H9 (cell line): ENCODE measurements around the gene BOLA3. TPM values are rescaled to one million over a fixed set of nuclear protein-coding genes. Genes with fewer than 3 reads are reported as not detected.

Experiments used
- DNase-seq: peaks from one replicate; pipeline ENCODE4 v3.0.0-alpha.2; 2017
- H2AFZ ChIP-seq: one replicate; pipeline ENCODE4 v1.6.1; 2013; ENCODE audit warnings: mild to moderate bottlenecking, low read length, control low read depth, moderate library complexity
- H2AK5ac ChIP-seq: 2 replicates; pipeline ENCODE4 v1.6.1; 2013; ENCODE audit warnings: low read length, control low read depth, mixed read lengths; ENCODE audit not compliant: insufficient read length
- H2BK120ac ChIP-seq: one replicate; pipeline ENCODE4 v1.6.1; 2013; ENCODE audit warnings: low read depth, mild to moderate bottlenecking, low read length, control low read depth, inconsistent platforms; ENCODE audit not compliant: poor library complexity, severe bottlenecking
- H2BK12ac ChIP-seq: 2 replicates; pipeline ENCODE4 v1.6.1; 2013; ENCODE audit warnings: low read length, control low read depth, mixed read lengths, low read depth; ENCODE audit not compliant: insufficient read length
- H2BK15ac ChIP-seq: 2 replicates; pipeline ENCODE4 v1.6.1; 2013; ENCODE audit warnings: low read depth, low read length, control low read depth
- H2BK20ac ChIP-seq: one replicate; pipeline ENCODE4 v1.6.1; 2013; ENCODE audit warnings: low read depth, mild to moderate bottlenecking, low read length, control low read depth, inconsistent platforms; ENCODE audit not compliant: poor library complexity, severe bottlenecking
- H2BK5ac ChIP-seq: 2 replicates; pipeline ENCODE4 v1.6.1; 2013; ENCODE audit warnings: low read length, control low read depth, mixed read lengths; ENCODE audit not compliant: insufficient read length
- H3K14ac ChIP-seq: 2 replicates; pipeline ENCODE4 v1.6.1; 2013; ENCODE audit warnings: low read length, control low read depth; ENCODE audit not compliant: insufficient read depth
- H3K18ac ChIP-seq: 2 replicates; pipeline ENCODE4 v1.6.1; 2013; ENCODE audit warnings: low read depth, mild to moderate bottlenecking, mixed read lengths, low read length, control low read depth; ENCODE audit not compliant: insufficient read length
- H3K23ac ChIP-seq: 2 replicates; pipeline ENCODE4 v1.6.1; 2013; ENCODE audit warnings: low read length, control low read depth, mixed read lengths, low read depth; ENCODE audit not compliant: insufficient read length
- H3K23me2 ChIP-seq: 2 replicates; pipeline ENCODE4 v1.6.1; 2013; ENCODE audit warnings: low read depth, mild to moderate bottlenecking, mixed read lengths, low read length, control low read depth; ENCODE audit not compliant: insufficient read length, poor library complexity, severe bottlenecking
- H3K27ac ChIP-seq: 2 replicates; pipeline ENCODE4 v1.5.1; 2013; ENCODE audit warnings: low read length, control low read depth, mixed read lengths, low read depth; ENCODE audit not compliant: insufficient read length
- H3K27me3 ChIP-seq: 2 replicates; pipeline ENCODE4 v1.6.1; 2013; ENCODE audit warnings: low read length, control low read depth, inconsistent platforms; ENCODE audit not compliant: insufficient read depth
- H3K4ac ChIP-seq: 2 replicates; pipeline ENCODE4 v1.6.1; 2013; ENCODE audit warnings: low read depth, mild to moderate bottlenecking, control low read depth, inconsistent platforms, low read length, moderate library complexity
- H3K4me1 ChIP-seq: 2 replicates; pipeline ENCODE4 v1.6.1; 2013; ENCODE audit warnings: low read length, control low read depth, inconsistent platforms; ENCODE audit not compliant: insufficient read depth
- H3K4me2 ChIP-seq: 2 replicates; pipeline ENCODE4 v1.6.1; 2013; ENCODE audit warnings: low read length, control low read depth, mixed read lengths; ENCODE audit not compliant: insufficient read length, insufficient read depth
- H3K56ac ChIP-seq: 2 replicates; pipeline ENCODE4 v1.6.1; 2013; ENCODE audit warnings: low read depth, mild to moderate bottlenecking, mixed read lengths, low read length, control low read depth; ENCODE audit not compliant: insufficient read length
- H3K79me1 ChIP-seq: 2 replicates; pipeline ENCODE4 v1.6.1; 2013; ENCODE audit warnings: low read depth, mild to moderate bottlenecking, moderate library complexity, low read length, control low read depth, inconsistent platforms; ENCODE audit not compliant: insufficient read depth, poor library complexity, severe bottlenecking
- H3K79me2 ChIP-seq: 2 replicates; pipeline ENCODE4 v1.6.1; 2013; ENCODE audit warnings: low read length, control low read depth, inconsistent platforms; ENCODE audit not compliant: insufficient read depth
- H3K9ac ChIP-seq: 2 replicates; pipeline ENCODE4 v1.6.1; 2013; ENCODE audit warnings: low read length, control low read depth, mixed read lengths; ENCODE audit not compliant: insufficient read length; ENCODE audit errors: extremely low read depth
- H3K9me3 ChIP-seq: one replicate; pipeline ENCODE4 v1.6.1; 2013; ENCODE audit warnings: low read depth, low read length, inconsistent platforms; ENCODE audit not compliant: control insufficient read depth
- H3T11ph ChIP-seq: one replicate; pipeline ENCODE4 v1.6.1; 2013; ENCODE audit warnings: mild to moderate bottlenecking, low read length, control low read depth, inconsistent platforms
- H4K20me1 ChIP-seq: one replicate; pipeline ENCODE4 v1.6.1; 2013; ENCODE audit not compliant: control insufficient read depth, insufficient read length, insufficient read depth
- H4K5ac ChIP-seq: 2 replicates; pipeline ENCODE4 v1.6.1; 2013; ENCODE audit warnings: low read depth, mild to moderate bottlenecking, mixed read lengths, low read length, control low read depth; ENCODE audit not compliant: insufficient read length
- H4K8ac ChIP-seq: replicated peaks from 2 replicates; pipeline ENCODE4 v1.6.1; 2013; ENCODE audit warnings: low read length, control low read depth, mixed read lengths, low read depth; ENCODE audit not compliant: insufficient read length
- H4K91ac ChIP-seq: 2 replicates; pipeline ENCODE4 v1.6.1; 2013; ENCODE audit warnings: low read depth, mild to moderate bottlenecking, moderate library complexity, mixed read lengths, low read length, control low read depth; ENCODE audit not compliant: insufficient read length
- H3K27ac Mint-ChIP-seq, 3 experiments: 2 replicates in 2 of 3; 3 replicates in 1 of 3; pipeline ENCODE4 v1.8.0; 2020 to 2021; ENCODE audit warnings: mixed read lengths in 3 of 3, mild to moderate bottlenecking in 1 of 3, moderate library complexity in 1 of 3
- H3K27me3 Mint-ChIP-seq: 2 replicates; pipeline ENCODE4 v1.8.0; 2021; ENCODE audit warnings: low read depth, mild to moderate bottlenecking, moderate library complexity, mixed read lengths
- H3K36me3 Mint-ChIP-seq, 3 experiments: 2 replicates in 2 of 3; 3 replicates in 1 of 3; pipeline ENCODE4 v1.8.0; 2020 to 2021; ENCODE audit warnings: low read depth in 3 of 3, mixed read lengths in 3 of 3; ENCODE audit not compliant: insufficient read depth in 1 of 3
- H3K4me1 Mint-ChIP-seq, 2 experiments: 2 replicates each; pipeline ENCODE4 v1.8.0; 2020; ENCODE audit warnings: mixed read lengths in 2 of 2
- H3K4me3 Mint-ChIP-seq, 2 experiments: 2 replicates in 1 of 2; 3 replicates in 1 of 2; pipeline ENCODE4 v1.8.0; 2020 to 2021; ENCODE audit warnings: mild to moderate bottlenecking in 2 of 2, mixed read lengths in 2 of 2, moderate library complexity in 1 of 2
- H3K9me3 Mint-ChIP-seq, 2 experiments: 2 replicates in 1 of 2; 3 replicates in 1 of 2; pipeline ENCODE4 v1.8.0; 2020; ENCODE audit warnings: mild to moderate bottlenecking in 2 of 2, mixed read lengths in 2 of 2, moderate library complexity in 1 of 2
- WGBS: extraction: QIAGEN DNeasy Blood & Tissue Kit; methylation state at CpG from one replicate; pipeline ENCODE4 v1.1.7; 2013; ENCODE audit warnings: missing lambda C conversion rate, low lambda C conversion rate, mixed read lengths; ENCODE audit not compliant: insufficient read length; ENCODE audit errors: extremely low coverage; 5-methylcytosine and 5-hydroxymethylcytosine counted together
- total RNA-seq: library from RNA; stranded (reverse); gene quantifications from 2 replicates; pipeline ENCODE4 v1.2.1, GENCODE V29; 2021
- TF ChIP-seq, protein P1 (sequence below): fragments of 200-600 bp; sonication (generic); conservative IDR thresholded peaks from 3 replicates; pipeline ENCODE4 v1.8.0; 2021; ENCODE audit warnings: antibody characterized with exemption, mild to moderate bottlenecking

BOLA3 gene
- total RNA-seq, 1 experiment from 2014 or later = 45.0 TPM

DNA sequence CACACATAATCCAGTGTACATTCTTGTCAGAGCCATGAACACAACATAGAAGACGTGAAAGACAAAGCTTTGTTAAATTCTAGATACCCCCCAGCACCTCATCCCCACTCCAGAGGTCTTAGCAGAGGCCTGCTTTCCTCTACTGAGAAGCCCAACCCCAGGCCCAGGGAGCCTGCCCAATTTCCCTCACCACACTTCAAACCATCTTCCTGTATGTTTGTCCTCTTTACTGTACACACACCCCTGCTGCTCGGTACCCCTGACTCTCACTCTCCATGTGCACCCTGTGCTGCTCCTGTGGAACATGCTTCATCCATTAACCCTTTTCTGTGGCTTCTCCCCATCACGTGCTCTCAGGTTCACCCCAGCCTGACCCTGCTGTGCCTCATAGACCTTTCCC, 37.2 kb downstream of the BOLA3 start:
- no peak overlapping the region for H3K27ac ChIP-seq
- DNase-seq = no peak
- H3K79me1 ChIP-seq = no peaks in the 10 kb centered on the region
- H3K56ac ChIP-seq = no peak overlapping the region
- no peak overlapping the region for H2AFZ ChIP-seq
- H3K14ac ChIP-seq = no peak overlapping the region
- H2BK15ac ChIP-seq = no peak overlapping the region
- H4K91ac ChIP-seq = no peak overlapping the region
- no peaks in the 10 kb centered on the region for H3K9me3 ChIP-seq
- H2BK12ac ChIP-seq = no peak overlapping the region
- H3K18ac ChIP-seq = no peak overlapping the region
- H3K9ac ChIP-seq = no peak overlapping the region
- no peaks in the 10 kb centered on the region; the same call in 1 of the 2 replicates for H3K4me1 ChIP-seq
- H3K79me2 ChIP-seq = no peaks in the 10 kb centered on the region
- H2AK5ac ChIP-seq = no peak overlapping the region
- H4K8ac ChIP-seq = no peak overlapping the region
- H3K4me3 Mint-ChIP-seq = no peak overlapping the region
- H3T11ph ChIP-seq = no peak overlapping the region
- H4K20me1 ChIP-seq = no peaks in the 10 kb centered on the region
- no peak overlapping the region for H2BK5ac ChIP-seq
- H3K4me2 ChIP-seq = no peak overlapping the region
- no peaks in the 10 kb centered on the region for H3K9me3 Mint-ChIP-seq
- H4K5ac ChIP-seq = no peak overlapping the region
- H3K4me1 Mint-ChIP-seq = peaks cover 25 to 29% of the 10 kb centered on the region in 2 experiments
- H3K4ac ChIP-seq = no peak overlapping the region
- no peaks in the 10 kb centered on the region for H3K27me3 ChIP-seq
- no peak overlapping the region for H3K27ac Mint-ChIP-seq
- H2BK120ac ChIP-seq = no peak overlapping the region
- no peak overlapping the region for H3K23ac ChIP-seq
- TF ChIP-seq, protein P1, sequence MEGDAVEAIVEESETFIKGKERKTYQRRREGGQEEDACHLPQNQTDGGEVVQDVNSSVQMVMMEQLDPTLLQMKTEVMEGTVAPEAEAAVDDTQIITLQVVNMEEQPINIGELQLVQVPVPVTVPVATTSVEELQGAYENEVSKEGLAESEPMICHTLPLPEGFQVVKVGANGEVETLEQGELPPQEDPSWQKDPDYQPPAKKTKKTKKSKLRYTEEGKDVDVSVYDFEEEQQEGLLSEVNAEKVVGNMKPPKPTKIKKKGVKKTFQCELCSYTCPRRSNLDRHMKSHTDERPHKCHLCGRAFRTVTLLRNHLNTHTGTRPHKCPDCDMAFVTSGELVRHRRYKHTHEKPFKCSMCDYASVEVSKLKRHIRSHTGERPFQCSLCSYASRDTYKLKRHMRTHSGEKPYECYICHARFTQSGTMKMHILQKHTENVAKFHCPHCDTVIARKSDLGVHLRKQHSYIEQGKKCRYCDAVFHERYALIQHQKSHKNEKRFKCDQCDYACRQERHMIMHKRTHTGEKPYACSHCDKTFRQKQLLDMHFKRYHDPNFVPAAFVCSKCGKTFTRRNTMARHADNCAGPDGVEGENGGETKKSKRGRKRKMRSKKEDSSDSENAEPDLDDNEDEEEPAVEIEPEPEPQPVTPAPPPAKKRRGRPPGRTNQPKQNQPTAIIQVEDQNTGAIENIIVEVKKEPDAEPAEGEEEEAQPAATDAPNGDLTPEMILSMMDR = no peak
- H3K23me2 ChIP-seq = no peaks in the 10 kb centered on the region
- H3K27me3 Mint-ChIP-seq = peaks cover 2% of the 10 kb centered on the region; the same call in 1 of the 2 replicates
- no peak overlapping the region for H2BK20ac ChIP-seq
- H3K36me3 Mint-ChIP-seq = no peaks in the 10 kb centered on the region
- no CpG with 5 or more reads among the region's 3 CpGs for WGBS
